ENCODE data around the gene THSD7A.

DNA sequence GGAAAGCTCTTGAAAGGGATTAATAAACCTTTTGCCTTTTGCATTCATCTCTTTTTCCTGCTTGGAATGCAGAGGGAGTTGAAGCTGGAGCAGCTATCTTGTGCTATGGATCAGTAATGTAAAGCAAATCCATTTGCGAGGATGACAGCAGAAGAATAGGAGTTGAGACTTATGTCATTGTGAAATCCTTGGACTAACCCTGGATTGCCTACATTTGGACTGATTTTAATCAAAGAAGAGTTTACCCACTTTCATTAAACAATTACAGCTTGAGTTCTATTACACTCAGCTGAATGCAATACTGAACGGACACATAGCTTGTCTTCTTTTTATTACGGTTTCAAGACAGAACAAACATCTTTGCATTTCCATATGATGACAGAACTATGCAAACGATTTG is 496.1 kb downstream of the THSD7A start:
- TF ChIP-seq, protein P1, sequence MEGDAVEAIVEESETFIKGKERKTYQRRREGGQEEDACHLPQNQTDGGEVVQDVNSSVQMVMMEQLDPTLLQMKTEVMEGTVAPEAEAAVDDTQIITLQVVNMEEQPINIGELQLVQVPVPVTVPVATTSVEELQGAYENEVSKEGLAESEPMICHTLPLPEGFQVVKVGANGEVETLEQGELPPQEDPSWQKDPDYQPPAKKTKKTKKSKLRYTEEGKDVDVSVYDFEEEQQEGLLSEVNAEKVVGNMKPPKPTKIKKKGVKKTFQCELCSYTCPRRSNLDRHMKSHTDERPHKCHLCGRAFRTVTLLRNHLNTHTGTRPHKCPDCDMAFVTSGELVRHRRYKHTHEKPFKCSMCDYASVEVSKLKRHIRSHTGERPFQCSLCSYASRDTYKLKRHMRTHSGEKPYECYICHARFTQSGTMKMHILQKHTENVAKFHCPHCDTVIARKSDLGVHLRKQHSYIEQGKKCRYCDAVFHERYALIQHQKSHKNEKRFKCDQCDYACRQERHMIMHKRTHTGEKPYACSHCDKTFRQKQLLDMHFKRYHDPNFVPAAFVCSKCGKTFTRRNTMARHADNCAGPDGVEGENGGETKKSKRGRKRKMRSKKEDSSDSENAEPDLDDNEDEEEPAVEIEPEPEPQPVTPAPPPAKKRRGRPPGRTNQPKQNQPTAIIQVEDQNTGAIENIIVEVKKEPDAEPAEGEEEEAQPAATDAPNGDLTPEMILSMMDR (IDR thresholded peaks at IDR 0.05), result no peak
- TF ChIP-seq POLR2A (IDR thresholded peaks at IDR 0.05), result no peak

Measured in lower leg skin (tissue), 3 donors.